ENCODE measurements around the gene RHBDL1. TPM values are rescaled to one million over a fixed set of nuclear protein-coding genes. Genes with fewer than 3 reads are reported as not detected.

The RHBDL1 gene
- total RNA-seq: 4.3 TPM

GRCh38 chr16:674968-675883, at the start of gene RHBDL1:
Gene RHBDL1 (plus strand): TSS chr16:675671. CDS start chr16:675791, 120 bp downstream.

GRCh38 chr16:630815-631405, 44.6 kb upstream of the RHBDL1 start, which contains the start of gene WFIKKN1:
Gene WFIKKN1 (plus strand): TSS chr16:630985. CDS start chr16:631254, 269 bp downstream.

GRCh38 chr16:636206-637080, 39.0 kb upstream of the RHBDL1 start, which contains the start of gene METTL26:
Gene METTL26 (minus strand): TSS chr16:636305. CDS start chr16:636290, 15 bp downstream.

GRCh38 chr16:641326-642188, 33.9 kb upstream of the RHBDL1 start, which contains the start of gene MCRIP2:
Gene MCRIP2 (plus strand): TSS chr16:641828. CDS start chr16:641992, 164 bp downstream.

GRCh38 chr16:648781-649589, 26.5 kb upstream of the RHBDL1 start, which contains the start of gene WDR90:
Gene WDR90 (plus strand): TSS chr16:649365. CDS start chr16:649417, 52 bp downstream.

GRCh38 chr16:667780-668518, 7.5 kb upstream of the RHBDL1 start, which contains the start of gene RHOT2:
Gene RHOT2 (plus strand): TSS chr16:668132. CDS start chr16:668200, 68 bp downstream.

GRCh38 chr16:679814-680624, 4.5 kb downstream of the RHBDL1 start, which contains the start of gene STUB1:
Gene STUB1 (plus strand): TSS chr16:680410. CDS start chr16:680526, 116 bp downstream.

GRCh38 chr16:684071-684794, 8.8 kb downstream of the RHBDL1 start, which contains the start of gene JMJD8:
Gene JMJD8 (minus strand): TSS chr16:684334. CDS start chr16:684319, 15 bp downstream.

GRCh38 chr16:705431-706188, 30.1 kb downstream of the RHBDL1 start, which contains the start of gene FBXL16:
Gene FBXL16 (minus strand): TSS chr16:705801. CDS start chr16:697405, 8,396 bp downstream.

GRCh38 chr16:714558-715476, 39.3 kb downstream of the RHBDL1 start, which contains the start of gene METRN:
Gene METRN (plus strand): TSS chr16:715118. CDS start chr16:715290, 172 bp downstream.

GRCh38 chr16:720990-721764, 45.7 kb downstream of the RHBDL1 start, which contains the start of gene ANTKMT:
Gene ANTKMT (plus strand): TSS chr16:721146. CDS start chr16:721275, 129 bp downstream.

GRCh38 chr16:726438-727290, 51.2 kb downstream of the RHBDL1 start, which contains the start of the genes CCDC78 and HAGHL:
Gene CCDC78 (minus strand): TSS chr16:726443. CDS start chr16:726367, 76 bp downstream.
Gene HAGHL (plus strand): TSS chr16:727106. CDS start chr16:727510, 404 bp downstream.

All from camera-type eye (tissue), 1 donor.